Left kidney (tissue), 8 donors: ENCODE measurements around the gene ASH1L. TPM values are rescaled to one million over a fixed set of nuclear protein-coding genes. Genes with fewer than 3 reads are reported as not detected.
"Not testable (repeated sequence)": the region's sequence is repeated elsewhere in the genome, so short reads cannot be mapped to it uniquely, and the experiment has no call there.

Experiments
- DNase-seq: peaks from one replicate; pipeline ENCODE4 v3.0.0-alpha.2; 2013
- long read RNA-seq, 8 donors: transcript quantifications; one replicate each; lab custom pipeline, GENCODE V29; 2026
- polyA plus RNA-seq: library from polyadenylated mRNA; unstranded; fragments of 120-200 nt; gene quantifications from one replicate; pipeline ENCODE4 v1.2.1, GENCODE V29; 2013; ENCODE audit not compliant: insufficient read length

ASH1L gene, protein sequence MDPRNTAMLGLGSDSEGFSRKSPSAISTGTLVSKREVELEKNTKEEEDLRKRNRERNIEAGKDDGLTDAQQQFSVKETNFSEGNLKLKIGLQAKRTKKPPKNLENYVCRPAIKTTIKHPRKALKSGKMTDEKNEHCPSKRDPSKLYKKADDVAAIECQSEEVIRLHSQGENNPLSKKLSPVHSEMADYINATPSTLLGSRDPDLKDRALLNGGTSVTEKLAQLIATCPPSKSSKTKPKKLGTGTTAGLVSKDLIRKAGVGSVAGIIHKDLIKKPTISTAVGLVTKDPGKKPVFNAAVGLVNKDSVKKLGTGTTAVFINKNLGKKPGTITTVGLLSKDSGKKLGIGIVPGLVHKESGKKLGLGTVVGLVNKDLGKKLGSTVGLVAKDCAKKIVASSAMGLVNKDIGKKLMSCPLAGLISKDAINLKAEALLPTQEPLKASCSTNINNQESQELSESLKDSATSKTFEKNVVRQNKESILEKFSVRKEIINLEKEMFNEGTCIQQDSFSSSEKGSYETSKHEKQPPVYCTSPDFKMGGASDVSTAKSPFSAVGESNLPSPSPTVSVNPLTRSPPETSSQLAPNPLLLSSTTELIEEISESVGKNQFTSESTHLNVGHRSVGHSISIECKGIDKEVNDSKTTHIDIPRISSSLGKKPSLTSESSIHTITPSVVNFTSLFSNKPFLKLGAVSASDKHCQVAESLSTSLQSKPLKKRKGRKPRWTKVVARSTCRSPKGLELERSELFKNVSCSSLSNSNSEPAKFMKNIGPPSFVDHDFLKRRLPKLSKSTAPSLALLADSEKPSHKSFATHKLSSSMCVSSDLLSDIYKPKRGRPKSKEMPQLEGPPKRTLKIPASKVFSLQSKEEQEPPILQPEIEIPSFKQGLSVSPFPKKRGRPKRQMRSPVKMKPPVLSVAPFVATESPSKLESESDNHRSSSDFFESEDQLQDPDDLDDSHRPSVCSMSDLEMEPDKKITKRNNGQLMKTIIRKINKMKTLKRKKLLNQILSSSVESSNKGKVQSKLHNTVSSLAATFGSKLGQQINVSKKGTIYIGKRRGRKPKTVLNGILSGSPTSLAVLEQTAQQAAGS (N-terminal part only)
- 55.2 TPM for polyA plus RNA-seq
- long read RNA-seq, donor 1, partial matches to known transcripts = 13 of 13 reads
- long read RNA-seq, donor 1, other reads (novel, unspliced or antisense) = 0 of 13 reads
- long read RNA-seq, donor 2, partial matches to known transcripts = 5 of 6 reads
- long read RNA-seq, donor 2, other reads (novel, unspliced or antisense) = 0 of 6 reads
- long read RNA-seq, donor 3, partial matches to known transcripts = 11 of 11 reads
- long read RNA-seq, donor 3, other reads (novel, unspliced or antisense) = 0 of 11 reads
- long read RNA-seq, donor 4 = 0 reads
- long read RNA-seq, donor 5 = 0 reads
- long read RNA-seq, donor 6 = 0 reads
- long read RNA-seq, donor 7, partial matches to known transcripts = 84 of 84 reads
- long read RNA-seq, donor 7, other reads (novel, unspliced or antisense) = 0 of 84 reads
- long read RNA-seq, donor 8, partial matches to known transcripts = 28 of 28 reads
- long read RNA-seq, donor 8, other reads (novel, unspliced or antisense) = 0 of 28 reads

DNA sequence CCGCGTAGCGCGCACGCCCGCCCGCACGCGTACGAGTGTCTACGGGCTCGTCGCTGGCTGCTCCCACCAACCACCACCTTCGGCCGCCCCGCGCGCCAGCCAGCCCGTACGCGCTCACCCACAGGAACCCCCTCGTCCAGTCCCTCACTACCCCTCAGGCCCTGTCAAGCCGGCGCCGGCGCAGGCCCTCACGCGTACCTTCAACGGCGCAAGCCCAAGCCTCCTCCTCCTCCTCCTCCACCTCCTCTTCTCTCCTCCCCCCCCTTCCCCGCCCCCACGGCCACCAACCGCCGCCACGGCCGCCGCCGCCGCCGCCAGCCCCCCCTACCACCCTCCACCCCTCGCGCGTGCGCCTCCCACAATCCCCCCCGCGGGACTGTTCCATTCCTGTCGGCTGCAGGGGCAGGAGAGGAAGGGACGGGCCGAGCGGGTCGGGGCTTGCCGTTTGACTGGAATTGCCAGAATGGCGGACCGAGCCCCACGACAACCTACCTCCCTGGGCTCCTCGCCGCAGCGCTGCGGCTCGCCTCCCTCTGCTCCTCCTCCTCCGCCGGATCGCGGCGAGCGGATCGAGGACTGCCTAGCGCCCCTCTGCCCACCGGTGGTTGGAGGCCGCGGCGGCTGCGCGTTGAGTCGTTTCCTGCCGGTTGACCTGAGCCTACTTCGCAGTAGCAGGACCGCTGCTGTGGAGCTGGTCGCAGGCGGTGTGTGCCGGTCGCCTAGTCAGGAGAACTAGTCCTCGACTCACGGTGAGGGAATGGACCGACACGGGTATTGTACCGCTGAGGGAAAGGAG is at the start of gene ASH1L:
TSS of gene ASH1L (minus strand) at position 223 of the 796 bp plus-strand sequence. CDS start 41,284 bp downstream, outside the sequence.
- DNase-seq = peak; percentile 95

- not testable (repeated sequence) for DNase-seq
These were observed 47.6 kb upstream of the ASH1L start for GRCh38 chr1:155610257-155610647.

GRCh38 chr1:155609515-155610256 is 47.1 kb upstream of the ASH1L start, which contains the start of gene MSTO1:
Gene MSTO1, plus strand, starts transcription at chr1:155610218. Its CDS starts 31 bp downstream, at chr1:155610249.
- DNase-seq = peak; percentile 94

- no peak for DNase-seq
These were observed 46.3 kb upstream of the ASH1L start for GRCh38 chr1:155608888-155609225.

DNA sequence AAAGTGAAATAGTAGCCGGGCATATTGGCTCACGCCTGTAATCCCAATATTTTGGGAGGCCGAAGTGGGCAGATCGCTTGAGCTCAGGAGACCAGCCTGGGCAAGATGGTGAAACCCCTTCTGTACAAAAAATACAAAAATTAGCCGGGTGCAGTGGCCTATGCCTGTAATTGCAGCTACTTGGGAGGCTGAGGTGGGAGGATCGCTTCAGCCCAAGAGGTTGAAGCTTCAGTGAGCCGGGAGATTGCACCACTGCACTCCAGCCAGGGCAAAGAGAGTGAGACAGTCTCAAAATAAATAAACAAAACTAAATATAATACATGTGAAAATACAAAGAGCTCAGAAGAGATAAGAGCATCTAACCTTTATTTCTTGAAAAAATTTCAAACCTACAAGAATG is 45.1 kb upstream of the ASH1L start:
- DNase-seq = no peak

DNA sequence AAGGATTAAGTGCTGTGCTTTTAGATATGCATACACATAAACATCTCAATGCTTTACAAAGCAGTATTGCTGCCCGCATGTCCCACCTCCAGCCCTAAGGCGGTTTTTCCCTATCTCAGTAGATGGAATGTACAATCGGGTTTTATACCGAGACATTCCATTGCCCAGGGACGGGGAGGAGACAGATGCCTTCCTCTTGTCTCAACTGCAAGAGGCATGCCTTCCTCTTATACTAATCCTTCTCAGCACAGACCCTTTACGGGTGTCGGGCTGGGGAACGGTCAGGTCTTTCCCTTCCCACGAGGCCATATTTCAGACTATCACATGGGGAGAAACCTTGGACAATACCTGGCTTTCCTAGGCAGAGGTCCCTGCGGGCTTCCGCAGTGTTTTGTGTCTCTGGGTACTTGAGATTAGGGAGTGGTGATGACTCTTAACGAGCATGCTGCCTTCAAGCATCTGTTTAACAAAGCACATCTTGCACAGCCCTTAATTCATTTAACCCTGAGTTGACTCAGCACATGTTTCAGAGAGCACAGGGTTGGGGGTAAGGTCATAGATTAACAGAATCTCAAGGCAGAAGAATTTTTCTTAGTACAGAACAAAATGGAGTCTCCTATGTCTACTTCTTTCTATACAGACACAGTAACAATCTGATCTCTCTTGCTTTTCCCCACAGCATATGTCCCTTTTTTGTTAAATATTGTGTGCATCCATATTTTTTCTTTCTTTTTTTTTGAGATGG is 37.4 kb upstream of the ASH1L start:
- not testable (repeated sequence) for DNase-seq

DNA sequence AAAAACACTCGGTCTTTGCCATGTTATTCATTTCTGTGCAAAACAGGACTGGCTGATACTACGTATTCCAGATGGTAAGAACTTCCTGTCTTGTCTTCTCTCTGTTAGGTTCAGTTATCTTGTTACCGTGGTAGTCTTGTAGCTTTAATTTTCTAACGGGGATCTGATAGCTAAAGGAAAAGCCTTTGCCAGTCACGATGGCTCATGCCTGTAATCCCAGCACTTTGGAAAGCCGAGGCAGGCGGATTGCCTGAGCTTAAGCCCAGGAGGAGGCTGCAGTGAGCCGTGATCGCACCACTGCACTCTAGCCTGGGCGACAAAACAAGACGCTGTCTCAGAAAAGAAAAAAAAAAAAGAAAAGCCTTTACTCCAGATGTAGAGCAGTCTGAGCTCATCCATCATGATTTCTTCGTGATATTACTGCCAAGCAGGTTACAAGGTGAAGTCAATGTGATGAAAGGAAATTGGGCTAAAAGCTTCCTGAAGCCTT is 36.3 kb upstream of the ASH1L start:
- peak; percentile 15 for DNase-seq

- DNase-seq = no peak
These were observed 34.3 kb upstream of the ASH1L start for GRCh38 chr1:155596864-155597263.

DNA sequence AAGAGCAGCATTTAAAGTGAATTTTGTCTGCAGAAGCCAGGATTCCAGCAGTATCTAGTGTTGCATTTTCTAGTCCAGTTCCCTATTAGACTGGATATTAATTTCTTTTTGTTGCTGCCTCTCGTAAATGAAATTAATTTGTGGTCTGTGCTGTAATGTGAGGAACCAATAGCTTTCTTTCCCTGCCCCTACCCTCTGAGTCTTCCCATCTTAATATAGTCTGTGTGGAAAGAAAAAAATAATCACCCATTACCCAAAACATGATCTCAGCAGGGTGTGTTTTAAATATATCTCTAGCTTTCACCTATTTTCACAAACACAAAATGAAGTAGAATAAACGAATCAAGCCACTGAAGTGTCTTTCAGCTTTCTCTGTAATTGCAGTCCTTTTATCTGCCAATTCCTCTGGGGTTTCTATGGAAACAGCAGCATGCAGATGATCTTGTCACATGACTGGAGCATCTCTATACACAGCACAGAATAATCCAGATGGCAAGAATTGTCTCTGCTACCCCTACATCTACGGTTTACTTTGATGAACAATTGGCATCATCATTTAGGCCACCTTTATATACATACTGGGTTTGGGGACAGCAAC is 33.4 kb upstream of the ASH1L start:
- not testable (repeated sequence) for DNase-seq

DNA sequence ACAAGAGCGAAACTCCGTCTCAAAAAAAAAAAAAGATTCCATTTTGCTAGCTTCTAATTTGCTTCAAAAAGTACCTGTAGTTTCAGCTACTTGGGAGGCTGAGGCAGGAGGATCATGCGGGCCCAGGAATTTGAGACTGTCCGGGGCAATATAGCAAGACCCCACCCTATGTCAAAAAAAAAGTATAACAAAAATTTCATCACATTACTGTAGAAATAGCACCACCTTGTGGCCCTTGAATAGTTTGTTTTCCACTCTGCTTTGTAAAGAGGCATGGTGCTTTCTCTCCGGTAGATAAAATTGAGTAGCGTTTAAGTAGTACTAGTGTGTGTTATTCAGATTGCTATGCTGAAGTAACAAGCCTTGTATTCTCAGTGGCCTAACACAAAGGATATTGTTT is 29.2 kb upstream of the ASH1L start:
- peak; percentile 47 for DNase-seq

GRCh38 chr1:155590516-155591247 is 28.1 kb upstream of the ASH1L start:
- DNase-seq = not testable (repeated sequence)

- DNase-seq = not testable (repeated sequence)
These were observed 26.7 kb upstream of the ASH1L start for GRCh38 chr1:155589282-155589681.

DNA sequence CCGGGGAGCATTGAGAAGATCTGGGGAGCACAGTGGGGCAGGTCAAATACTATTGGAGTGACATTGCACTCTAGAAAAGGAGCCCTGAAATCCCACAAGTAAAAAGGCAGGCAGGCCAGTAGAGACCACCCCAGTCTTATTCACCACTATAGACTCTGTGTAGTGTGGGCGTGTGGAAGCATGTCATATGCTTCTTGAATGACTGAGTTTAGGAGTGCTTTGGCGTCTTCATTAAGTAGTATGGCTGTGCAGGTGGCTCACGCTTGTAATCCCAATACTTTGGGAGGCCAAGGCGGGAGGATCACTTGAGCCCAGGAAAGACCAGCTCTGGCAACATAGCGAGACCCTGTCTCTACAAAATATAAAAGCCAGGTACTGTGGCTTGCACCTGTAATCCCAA is 21.2 kb upstream of the ASH1L start:
- not testable (repeated sequence) for DNase-seq

DNA sequence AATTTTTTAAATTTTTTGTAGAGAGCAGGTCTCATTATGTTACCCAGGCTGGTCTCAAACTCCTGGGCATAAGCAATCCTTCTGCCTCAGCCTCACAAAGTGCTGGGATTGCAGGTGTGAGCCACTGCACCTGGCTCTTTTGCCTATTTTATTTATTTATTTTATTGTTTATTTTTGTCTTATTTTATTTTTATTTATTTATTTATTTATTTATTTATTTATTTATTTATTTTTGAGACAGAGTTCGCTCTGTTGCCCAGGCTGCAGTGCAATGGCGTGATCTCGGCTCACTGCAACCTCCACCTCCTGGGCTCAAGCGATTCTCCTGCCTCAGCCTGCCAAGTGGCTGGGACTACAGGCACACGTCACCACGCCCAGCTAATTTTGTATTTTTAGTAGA is 13.0 kb upstream of the ASH1L start:
- not testable (repeated sequence) for DNase-seq

DNA sequence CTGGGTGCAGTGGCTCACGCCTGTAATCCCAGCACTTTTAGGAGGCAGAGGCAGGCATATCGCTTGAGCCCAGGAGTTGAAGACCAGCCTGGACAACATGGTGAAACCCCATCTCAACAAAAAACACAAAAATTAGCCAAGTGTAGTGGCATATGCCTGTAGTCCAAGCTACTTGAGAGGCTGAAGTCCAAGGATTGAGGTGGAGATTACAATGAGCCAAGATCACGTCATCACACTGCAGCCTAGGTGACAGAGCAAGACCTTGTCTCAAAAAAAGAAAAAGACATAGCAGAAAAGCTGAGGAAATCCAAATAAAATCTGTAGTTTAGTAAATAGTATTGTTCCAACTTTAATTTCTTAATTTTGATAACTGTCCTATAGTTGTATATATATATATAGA is 11.5 kb upstream of the ASH1L start:
- DNase-seq = no peak

- no peak for DNase-seq
These were observed 8.0 kb upstream of the ASH1L start for GRCh38 chr1:155570593-155570990.

DNA sequence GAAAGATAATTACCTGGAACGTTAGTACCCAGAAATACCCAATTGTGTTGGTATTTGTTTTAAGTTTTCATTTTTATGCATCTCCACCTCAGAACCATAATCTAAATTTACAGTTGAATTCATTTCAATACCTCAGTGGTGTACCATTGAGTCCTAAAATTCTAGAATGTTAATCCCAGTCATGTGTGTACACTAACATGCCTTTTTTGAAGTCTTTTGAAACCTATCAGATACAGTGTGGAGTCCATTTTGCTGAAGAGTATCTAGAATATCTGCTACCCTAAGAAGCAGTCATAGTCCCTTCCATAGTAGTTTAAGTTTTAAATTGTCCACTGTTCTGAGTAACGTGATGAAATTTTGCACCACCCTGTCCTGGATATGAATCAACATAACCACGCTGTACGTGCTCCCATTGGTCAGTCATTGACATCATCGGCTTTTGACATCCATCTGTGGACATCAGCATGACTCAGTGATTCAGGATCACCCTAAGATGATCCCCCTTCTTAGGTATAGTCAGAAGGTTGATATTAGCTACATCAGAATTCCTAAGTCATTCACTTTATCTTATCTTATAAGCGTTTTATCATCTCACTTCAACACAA is 7.5 kb upstream of the ASH1L start:
- no peak for DNase-seq
